NCI-H748 treated with DMSO at 0.1 percent for 48 hours (cell line): ENCODE measurements around the gene CETN3.
A peak's percentile ranks its signal among the peaks of the same experiment; 100 is the strongest.
"Not testable (repeated sequence)": the region's sequence is repeated elsewhere in the genome, so short reads cannot be mapped to it uniquely, and the experiment has no call there.

Experiments used
- DNase-seq: peaks from one replicate; lab custom pipeline; 2025; lab: John Stamatoyannopoulos, UW

Gene CETN3

DNA sequence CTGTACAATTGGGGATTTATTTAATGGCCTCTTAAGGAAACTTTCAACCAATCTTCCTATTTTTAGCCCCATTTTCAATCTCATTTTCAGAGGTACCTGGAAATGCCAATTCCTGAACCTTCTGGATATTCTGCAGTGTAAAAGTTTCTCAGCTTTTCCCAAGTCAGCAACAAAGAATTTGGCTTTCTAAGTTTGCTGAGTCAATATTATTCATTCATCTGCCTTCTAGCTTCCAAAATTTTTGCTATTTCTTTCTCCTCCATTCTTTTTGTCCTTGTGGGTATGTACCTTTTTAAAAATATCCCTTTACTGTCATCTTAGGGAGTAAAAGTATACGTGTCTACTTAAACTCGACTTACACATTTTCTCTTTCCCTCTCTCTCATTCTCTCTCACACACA, 25.7 kb downstream of the CETN3 start:
- DNase-seq, result no peak

- DNase-seq, result no peak
These were observed 28.2 kb downstream of the CETN3 start for GRCh38 chr5:90381213-90381929.

- no peak for DNase-seq
These were observed 29.9 kb downstream of the CETN3 start for GRCh38 chr5:90379652-90380051.

DNA sequence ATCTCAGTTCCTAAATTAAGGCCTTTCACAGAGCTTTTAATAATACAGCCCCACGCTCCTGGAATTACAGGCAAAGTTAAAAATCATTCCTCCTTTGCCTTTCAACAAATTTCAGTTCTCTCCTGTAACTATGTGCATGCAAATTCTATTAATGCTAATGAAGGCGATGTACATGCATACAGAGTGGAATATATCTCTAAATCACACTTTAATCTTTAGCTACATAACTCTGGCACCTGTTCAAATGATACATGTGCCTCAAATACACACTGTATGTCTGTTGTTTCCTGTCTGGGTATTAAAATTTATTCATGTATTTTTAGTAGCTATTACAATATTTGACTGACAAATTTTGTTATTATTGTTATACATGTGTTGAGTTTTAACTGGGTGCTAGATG, 30.8 kb downstream of the CETN3 start:
- DNase-seq, result no peak

- not testable (repeated sequence) for DNase-seq
These were observed 38.3 kb downstream of the CETN3 start for GRCh38 chr5:90371269-90371668.

DNA sequence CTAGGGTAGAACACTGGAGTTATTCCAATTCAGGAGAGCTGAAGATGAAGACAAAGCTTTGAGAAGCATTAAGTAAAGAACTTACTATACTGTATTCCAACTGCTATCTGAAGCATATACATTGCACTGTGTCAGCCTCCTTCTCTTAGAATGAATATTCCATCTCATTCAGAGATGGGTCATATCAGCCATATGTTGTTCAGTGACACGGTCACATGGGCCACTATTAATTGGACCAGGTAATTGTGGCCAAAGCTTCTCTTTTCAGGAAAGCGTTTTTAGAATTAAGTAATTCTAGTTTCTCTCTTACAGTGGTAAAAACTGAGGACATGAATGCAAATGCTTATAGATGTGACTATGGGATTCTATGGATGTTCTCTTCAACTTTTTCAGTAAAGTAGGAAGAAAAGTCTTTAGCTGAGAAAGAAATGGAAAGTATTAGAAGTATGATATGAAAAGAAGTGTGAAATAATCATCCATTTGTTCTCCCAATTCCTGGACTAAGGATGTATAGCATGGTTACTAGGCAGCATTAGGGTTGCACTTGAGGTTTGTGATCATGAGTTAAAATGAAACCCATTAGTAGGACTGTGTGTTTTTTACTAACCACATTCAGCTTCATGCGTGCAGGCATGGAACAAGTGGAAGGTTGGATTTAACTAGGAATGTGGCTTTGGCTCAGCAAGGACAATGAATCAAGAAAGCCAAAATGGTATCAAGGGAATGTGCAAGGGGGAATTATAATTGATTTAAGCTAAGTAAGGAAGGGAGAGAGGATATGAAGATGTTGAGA, 40.9 kb downstream of the CETN3 start:
- no peak for DNase-seq

- no peak for DNase-seq
These were observed 41.7 kb downstream of the CETN3 start for GRCh38 chr5:90367879-90368278.

GRCh38 chr5:90366948-90367347, 42.6 kb downstream of the CETN3 start:
- DNase-seq, result no peak

- DNase-seq, result no peak
These were observed 44.2 kb downstream of the CETN3 start for GRCh38 chr5:90365328-90365727.

DNA sequence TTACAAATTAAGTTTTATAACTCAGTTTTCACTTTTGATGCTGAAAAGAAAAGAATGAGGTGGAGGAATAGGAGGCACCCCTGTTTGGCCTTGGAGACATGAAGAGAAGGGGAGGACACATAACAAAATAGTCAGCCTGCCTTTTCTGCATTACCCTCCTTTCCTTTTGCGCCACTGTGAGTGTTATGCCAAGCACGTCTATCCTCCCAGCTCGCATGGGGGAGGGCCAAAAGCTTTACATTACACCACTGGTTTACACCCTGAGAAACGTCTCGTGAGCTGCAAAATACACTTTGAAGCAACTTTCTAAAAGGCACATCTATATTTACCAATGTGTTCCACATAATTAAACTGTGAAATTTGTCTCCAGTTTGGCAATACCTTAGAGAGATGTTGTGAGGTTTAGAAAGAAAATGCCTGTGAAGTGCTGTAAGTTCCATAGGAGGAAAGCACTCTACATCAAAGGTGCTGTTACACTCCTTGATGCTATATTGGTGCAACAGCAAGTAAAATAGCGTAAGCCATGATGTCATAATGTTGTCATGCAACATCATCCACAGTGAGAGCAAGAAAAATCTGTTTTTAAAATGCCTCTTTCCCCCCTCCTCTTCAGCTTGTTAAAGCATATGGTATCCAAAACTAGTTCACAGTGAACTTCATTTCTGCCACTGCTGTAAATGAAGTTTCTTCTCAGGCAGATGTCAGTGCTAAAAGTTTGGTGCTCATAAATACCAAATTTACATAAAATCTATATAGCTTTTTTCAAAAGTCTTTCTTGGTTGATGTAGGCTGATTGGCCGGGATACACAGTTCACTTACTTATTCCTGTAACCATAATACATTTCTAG, 50.3 kb downstream of the CETN3 start:
- no peak for DNase-seq

DNA sequence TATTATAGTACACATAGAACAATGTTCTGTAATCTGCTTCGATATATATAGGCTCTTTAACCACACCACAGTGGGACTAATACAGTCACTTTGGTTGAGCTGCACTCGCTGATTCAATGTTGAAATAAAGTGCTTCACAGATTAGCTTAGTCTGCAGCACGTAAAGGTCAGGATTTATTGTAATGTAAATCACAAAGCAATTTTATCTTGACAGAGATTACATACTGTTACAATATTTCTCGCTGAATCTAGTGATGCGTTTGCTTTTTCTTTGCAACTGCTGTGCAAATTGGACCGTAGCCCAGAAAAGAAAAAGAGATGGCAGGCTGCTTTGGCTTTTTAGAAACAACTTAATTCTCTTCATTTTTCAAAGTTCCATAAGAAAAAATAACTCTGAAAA, 52.9 kb downstream of the CETN3 start:
- peak; percentile 41 for DNase-seq

- no peak for DNase-seq
These were observed 53.4 kb downstream of the CETN3 start for GRCh38 chr5:90356176-90356575.

- DNase-seq, result no peak
These were observed 53.9 kb downstream of the CETN3 start for GRCh38 chr5:90355635-90356034.

- no peak for DNase-seq
These were observed 56.3 kb downstream of the CETN3 start for GRCh38 chr5:90353254-90353653.

GRCh38 chr5:90351101-90351500, 58.5 kb downstream of the CETN3 start:
- DNase-seq, result no peak

- DNase-seq, result no peak
These were observed 62.1 kb downstream of the CETN3 start for GRCh38 chr5:90347462-90347861.

- no peak for DNase-seq
These were observed 63.9 kb downstream of the CETN3 start for GRCh38 chr5:90345684-90346083.

DNA sequence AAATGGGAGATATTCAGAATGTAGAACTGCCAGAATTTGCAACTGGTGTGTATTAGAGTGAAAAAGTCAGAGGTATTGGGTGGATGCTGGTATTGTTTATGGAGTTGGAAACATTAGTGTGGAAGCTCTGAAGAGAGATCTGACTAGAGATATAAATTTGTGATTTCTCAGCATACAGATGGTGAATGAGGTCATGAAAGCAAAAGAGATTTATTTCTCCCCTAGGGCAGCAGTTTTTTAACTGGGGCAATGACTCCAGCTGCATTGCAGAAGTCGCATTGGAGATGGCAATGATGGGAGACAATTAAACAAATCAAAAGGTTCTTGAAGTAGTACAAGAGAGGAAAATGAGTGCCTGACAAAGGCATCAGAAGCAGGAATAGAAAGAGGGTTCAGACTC, 64.9 kb downstream of the CETN3 start:
- DNase-seq, result no peak

DNA sequence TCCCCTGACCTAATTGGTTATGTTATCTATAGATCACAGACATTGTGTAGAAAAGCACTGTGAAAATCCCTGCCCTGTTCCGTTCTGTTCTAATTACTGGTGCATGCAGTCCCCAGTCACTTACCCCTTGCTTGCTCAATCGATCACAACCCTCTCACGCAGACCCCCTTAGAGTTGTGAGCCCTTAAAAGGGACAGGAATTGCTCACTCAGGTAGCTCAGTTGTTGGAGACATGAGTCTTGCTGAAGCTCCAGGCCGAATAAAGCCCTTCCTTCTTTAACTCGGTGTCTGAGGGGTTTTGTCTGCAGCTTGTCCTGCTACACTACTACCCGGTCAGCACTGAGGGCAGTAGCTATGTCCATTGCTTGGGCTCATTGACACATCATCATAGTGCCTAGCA, 65.8 kb downstream of the CETN3 start:
- DNase-seq, result not testable (repeated sequence)

DNA sequence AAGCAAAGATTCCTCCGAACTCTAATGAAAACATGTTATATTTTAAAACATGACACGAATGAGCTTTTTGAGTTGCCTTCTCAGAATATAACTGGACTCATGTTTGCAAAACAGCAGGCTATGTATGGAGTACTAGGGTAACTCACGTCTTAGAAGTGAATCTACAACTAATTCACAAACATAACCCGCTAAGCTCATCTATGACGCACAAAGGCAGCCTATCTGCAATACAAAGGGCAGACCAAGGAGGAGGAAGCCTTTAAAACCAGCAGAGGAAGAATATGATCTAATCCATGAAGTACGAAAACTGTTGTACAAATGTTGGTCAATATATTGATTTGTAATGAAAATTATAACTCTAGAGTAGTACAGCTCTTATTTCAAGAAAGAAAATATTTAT, 67.0 kb downstream of the CETN3 start:
- DNase-seq, result no peak
